Uterus (tissue), 2 donors: ENCODE measurements around the gene JAKMIP2.
"Not testable (repeated sequence)": the region's sequence is repeated elsewhere in the genome, so short reads cannot be mapped to it uniquely, and the experiment has no call there.

ENCODE experiments used
- CTCF ChIP-seq, 4 experiments: fragments of 200-600 bp in 2 of 4; fragments of 450-650 bp in 2 of 4; sonication (generic) in 2 of 4; IDR thresholded peaks; one replicate each; pipeline ENCODE4 v1.5.1; 2016 to 2019; ENCODE audit warnings: antibody characterized with exemption in 4 of 4, mild to moderate bottlenecking in 2 of 4, moderate library complexity in 1 of 4
- POLR2A ChIP-seq, 2 donors: fragments of 450-650 bp; IDR thresholded peaks; one replicate each; pipeline ENCODE4 v1.6.1; 2016; ENCODE audit warnings: antibody characterized with exemption in 2 of 2, mild to moderate bottlenecking in 1 of 2, moderate library complexity in 1 of 2

- not testable (repeated sequence) for TF ChIP-seq CTCF, POLR2A (IDR thresholded peaks at IDR 0.05)
These were observed 20.6 kb upstream of the JAKMIP2 start for GRCh38 chr5:147803161-147803560.
